Suppressor macrophage treated with lipopolysaccharide for 4 hours (primary cell): ENCODE results near the gene RPL35A.
"Not testable (repeated sequence)": the region's sequence is repeated elsewhere in the genome, so short reads cannot be mapped to it uniquely, and the experiment has no call there.

Source experiments
- DNase-seq: peaks from one replicate; pipeline ENCODE4 v3.0.0-alpha.2; 2020

RPL35A gene

GRCh38 chr3:197953325-197953724, 3.3 kb downstream of the RPL35A start:
- no peak for DNase-seq

- DNase-seq, result no peak
These were observed 3.9 kb downstream of the RPL35A start for GRCh38 chr3:197953881-197954280.

GRCh38 chr3:197955892-197956477, 6.0 kb downstream of the RPL35A start:
- no peak for DNase-seq

GRCh38 chr3:197956626-197956988, 6.6 kb downstream of the RPL35A start:
- DNase-seq, result no peak

- peak; percentile 50 for DNase-seq
These were observed 7.8 kb downstream of the RPL35A start for GRCh38 chr3:197957790-197958133.

GRCh38 chr3:197958346-197958745, 8.4 kb downstream of the RPL35A start:
- no peak for DNase-seq

- not testable (repeated sequence) for DNase-seq
These were observed 8.9 kb downstream of the RPL35A start for GRCh38 chr3:197958848-197959247.

GRCh38 chr3:197959500-197959890, 9.5 kb downstream of the RPL35A start:
- no peak for DNase-seq

- peak; percentile 98 for DNase-seq
These were observed 10.1 kb downstream of the RPL35A start, which contains the start of gene LMLN for GRCh38 chr3:197959891-197960693. Gene LMLN (plus strand): TSS chr3:197960217. CDS start chr3:197960246, 29 bp downstream.

- peak; percentile 76 for DNase-seq
These were observed 10.9 kb downstream of the RPL35A start for GRCh38 chr3:197960694-197961581.

GRCh38 chr3:197961582-197961945, 11.6 kb downstream of the RPL35A start:
- DNase-seq, result no peak

GRCh38 chr3:197963019-197963637, 13.1 kb downstream of the RPL35A start:
- no peak for DNase-seq

- DNase-seq, result not testable (repeated sequence)
These were observed 17.5 kb downstream of the RPL35A start for GRCh38 chr3:197967337-197967989.

GRCh38 chr3:197970588-197970987, 20.6 kb downstream of the RPL35A start:
- no peak for DNase-seq

GRCh38 chr3:197974016-197974415, 24.0 kb downstream of the RPL35A start:
- DNase-seq, result no peak

GRCh38 chr3:197975311-197975710, 25.3 kb downstream of the RPL35A start:
- DNase-seq, result no peak

GRCh38 chr3:197983076-197983475, 33.1 kb downstream of the RPL35A start:
- no peak for DNase-seq

- DNase-seq, result no peak
These were observed 39.7 kb downstream of the RPL35A start for GRCh38 chr3:197989651-197990050.

GRCh38 chr3:197994736-197995135, 44.7 kb downstream of the RPL35A start:
- DNase-seq, result no peak

- no peak for DNase-seq
These were observed 46.9 kb downstream of the RPL35A start for GRCh38 chr3:197996855-197997254.

GRCh38 chr3:197997936-197998335, 47.9 kb downstream of the RPL35A start:
- no peak for DNase-seq
